Central memory CD8-positive, alpha-beta T cell (primary cell): Measurements from ENCODE around the gene MORF4L2.
"Not testable (repeated sequence)": the region's sequence is repeated elsewhere in the genome, so short reads cannot be mapped to it uniquely, and the experiment has no call there.

Source experiments
- ATAC-seq: fragments of 150-1000 bp; cut with Tn5 transposase; replicated peaks from 2 replicates; pipeline ENCODE4 v1.10.0; 2022; ENCODE audit warnings: mild to moderate bottlenecking, moderate FRiP score, moderate number of reproducible peaks; ENCODE audit not compliant: poor library complexity, severe bottlenecking; ENCODE audit errors: extremely low read depth
- DNase-seq, 2 donors: peaks; one replicate each; pipeline ENCODE4 v3.0.0; 2021; ENCODE audit warnings: low spot score in 2 of 2
- H3K27ac Mint-ChIP-seq: one replicate; pipeline ENCODE4 v1.8.0; 2022; ENCODE audit warnings: low read depth, mild to moderate bottlenecking, moderate library complexity, mixed read lengths
- H3K27me3 Mint-ChIP-seq: one replicate; pipeline ENCODE4 v1.8.0; 2022; ENCODE audit warnings: mixed read lengths
- H3K36me3 Mint-ChIP-seq: one replicate; pipeline ENCODE4 v1.8.0; 2022; ENCODE audit warnings: mild to moderate bottlenecking, moderate library complexity, mixed read lengths; ENCODE audit not compliant: insufficient read depth
- H3K4me1 Mint-ChIP-seq: one replicate; pipeline ENCODE4 v1.8.0; 2022; ENCODE audit warnings: mixed read lengths
- H3K4me3 Mint-ChIP-seq: one replicate; pipeline ENCODE4 v1.8.0; 2022; ENCODE audit warnings: mild to moderate bottlenecking, moderate library complexity, mixed read lengths
- H3K9me3 Mint-ChIP-seq: one replicate; pipeline ENCODE4 v1.8.0; 2022; ENCODE audit warnings: mixed read lengths

MORF4L2 gene

DNA sequence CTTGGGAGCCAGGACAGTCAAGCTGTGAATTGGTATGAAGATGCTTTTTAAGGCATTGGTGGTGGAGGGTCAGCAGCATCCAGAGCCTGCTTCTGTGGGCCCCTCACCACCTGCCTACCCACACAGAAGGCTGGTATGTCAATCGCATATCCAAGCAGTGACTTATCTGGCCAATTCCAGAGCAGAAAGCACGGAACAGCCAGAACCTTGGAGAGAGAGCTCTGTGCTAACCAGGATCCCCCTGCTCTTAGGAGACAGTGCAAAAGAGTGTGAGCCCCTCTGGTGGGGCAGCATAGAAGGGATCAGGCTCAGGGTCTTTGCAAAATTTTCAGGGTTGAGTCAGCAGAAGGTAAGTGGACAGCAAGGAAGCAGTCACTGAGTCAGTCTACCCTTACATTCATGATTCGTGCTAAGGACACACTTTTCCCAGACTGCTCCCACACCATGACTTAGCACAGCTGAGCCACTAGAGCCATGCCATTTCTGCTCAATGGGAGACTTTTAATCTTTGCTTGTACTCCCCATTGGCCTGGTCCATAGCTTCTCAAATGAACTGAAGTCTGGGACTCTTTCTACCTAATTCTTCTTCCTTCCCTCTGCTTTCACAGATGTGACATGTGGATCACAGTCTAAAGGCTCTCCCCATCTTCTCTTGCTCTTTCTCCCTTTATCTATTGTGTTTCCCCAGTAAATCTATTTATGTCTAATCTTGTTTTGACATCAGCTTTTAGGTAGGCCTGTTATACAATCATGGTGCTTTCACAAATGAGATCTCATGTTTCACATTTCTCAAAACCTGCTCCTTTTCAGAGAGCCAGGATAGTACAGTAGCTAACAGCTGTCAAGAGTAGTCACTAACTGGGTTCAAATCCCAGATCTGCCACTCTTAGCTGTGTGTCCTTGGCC is 20.0 kb downstream of the MORF4L2 start:
- H3K27ac Mint-ChIP-seq = no peak overlapping the region
- H3K36me3 Mint-ChIP-seq = no peaks in the 10 kb centered on the region
- no peak for DNase-seq
- peaks cover 24% of the 10 kb centered on the region for H3K27me3 Mint-ChIP-seq
- no peaks in the 10 kb centered on the region for H3K4me1 Mint-ChIP-seq
- no peak overlapping the region for H3K4me3 Mint-ChIP-seq
- no peak for ATAC-seq
- no peaks in the 10 kb centered on the region for H3K9me3 Mint-ChIP-seq

DNA sequence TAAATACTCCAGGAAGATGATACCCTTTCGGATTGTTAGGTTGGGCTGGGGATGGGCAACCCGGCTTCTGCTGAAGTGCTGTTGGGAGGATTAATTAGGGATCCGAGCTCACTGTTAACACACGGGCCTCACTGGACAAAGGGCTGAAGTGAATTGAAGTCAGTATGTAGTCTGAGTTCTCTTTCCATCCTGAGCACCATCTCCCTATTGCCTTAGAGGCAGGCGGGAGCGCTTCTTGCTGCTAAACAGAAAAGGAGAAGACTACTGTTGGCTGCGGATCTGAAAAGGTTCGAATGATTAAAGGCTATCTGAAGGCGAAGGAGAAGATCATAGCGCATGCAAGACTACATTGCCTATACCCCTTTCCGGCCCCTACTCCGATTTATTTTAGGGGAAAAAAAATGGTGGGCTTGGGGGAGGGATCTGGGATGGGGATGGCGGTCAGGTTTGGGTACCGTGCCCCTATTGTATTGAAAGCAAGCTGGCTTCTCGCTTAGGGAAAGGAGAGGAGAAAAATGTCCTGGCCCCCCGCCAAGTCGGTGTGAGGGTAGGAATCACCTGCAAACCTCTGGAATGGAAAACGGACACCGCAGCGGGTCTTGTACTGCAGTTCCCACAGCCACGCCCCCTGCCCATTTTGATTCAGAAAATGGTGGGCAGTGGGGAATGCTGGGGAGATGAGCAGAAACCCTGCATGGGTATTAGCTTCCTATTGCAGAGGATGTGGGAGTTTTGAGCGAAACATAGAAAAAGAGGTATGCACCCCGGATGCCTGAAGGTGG is 22.3 kb downstream of the MORF4L2 start:
- H3K9me3 Mint-ChIP-seq = no peaks in the 10 kb centered on the region
- H3K4me1 Mint-ChIP-seq = no peaks in the 10 kb centered on the region
- H3K36me3 Mint-ChIP-seq = no peaks in the 10 kb centered on the region
- no peak for DNase-seq
- no peak overlapping the region for H3K4me3 Mint-ChIP-seq
- peaks cover 34% of the 10 kb centered on the region for H3K27me3 Mint-ChIP-seq
- no peak overlapping the region for H3K27ac Mint-ChIP-seq
- no peak for ATAC-seq

DNA sequence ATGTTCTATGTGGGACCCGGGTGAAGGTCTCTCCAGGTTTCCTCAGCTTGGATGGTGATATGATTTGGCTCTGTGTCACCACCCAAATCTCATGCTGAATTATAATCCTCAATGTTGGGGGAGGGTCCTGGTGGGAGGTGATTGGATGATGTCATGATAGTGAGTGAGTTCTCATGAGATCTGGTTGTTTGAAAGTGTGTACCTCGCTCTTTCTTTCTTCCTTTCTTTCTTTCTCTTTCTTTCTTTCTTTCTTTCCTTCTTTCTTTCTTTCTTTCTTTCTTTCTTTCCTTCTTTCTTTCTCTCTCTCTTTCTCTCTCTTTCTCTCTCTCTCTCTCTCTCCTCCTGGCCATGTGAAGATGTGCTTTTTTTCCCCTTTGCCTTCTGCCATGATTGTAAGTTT is 27.0 kb downstream of the MORF4L2 start:
- not testable (repeated sequence) for H3K4me1 Mint-ChIP-seq, ATAC-seq, H3K9me3 Mint-ChIP-seq, DNase-seq, H3K4me3 Mint-ChIP-seq, H3K27ac Mint-ChIP-seq, H3K36me3 Mint-ChIP-seq
- peaks cover 32% of the 10 kb centered on the region for H3K27me3 Mint-ChIP-seq

DNA sequence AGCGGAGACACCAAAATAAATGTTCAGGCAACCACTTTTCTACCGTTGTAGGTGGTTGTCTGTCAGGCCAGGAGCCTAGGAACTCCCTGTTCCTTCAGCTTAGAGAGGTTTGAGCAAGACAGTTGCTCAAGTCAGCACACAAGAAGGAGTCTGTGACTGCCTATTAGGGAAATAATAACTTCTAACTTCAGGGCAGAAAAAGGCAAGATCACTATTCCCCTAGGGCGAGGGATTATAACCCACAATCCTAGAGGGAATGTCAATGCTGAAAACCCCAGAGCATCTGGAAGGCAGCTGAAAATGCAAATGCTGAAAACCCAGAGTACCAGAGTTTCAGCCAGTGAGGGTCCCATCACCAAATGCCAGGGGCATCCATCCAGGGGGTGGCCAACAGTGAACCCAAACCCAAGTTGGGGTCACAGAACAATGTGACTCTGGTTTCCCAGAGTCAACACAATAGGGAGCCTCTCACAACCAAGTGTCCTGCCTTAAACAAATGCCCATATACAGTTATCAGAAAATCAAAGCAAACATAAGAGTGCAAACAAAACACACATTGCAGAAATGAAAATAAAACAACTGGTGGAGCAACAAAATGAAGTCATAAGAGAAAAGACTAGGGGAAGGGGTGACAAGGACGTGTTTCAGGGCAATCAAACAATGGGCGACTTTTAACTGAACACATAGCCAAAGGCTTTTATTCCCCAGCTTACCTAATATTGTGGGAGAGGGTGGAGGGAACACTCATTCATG is 27.6 kb downstream of the MORF4L2 start:
- no peaks in the 10 kb centered on the region for H3K4me1 Mint-ChIP-seq
- ATAC-seq (no peak), DNase-seq (no peak)
- peaks cover 26% of the 10 kb centered on the region for H3K27me3 Mint-ChIP-seq
- no peaks in the 10 kb centered on the region for H3K9me3 Mint-ChIP-seq
- no peak overlapping the region for H3K27ac Mint-ChIP-seq
- no peak overlapping the region for H3K4me3 Mint-ChIP-seq
- no peaks in the 10 kb centered on the region for H3K36me3 Mint-ChIP-seq

DNA sequence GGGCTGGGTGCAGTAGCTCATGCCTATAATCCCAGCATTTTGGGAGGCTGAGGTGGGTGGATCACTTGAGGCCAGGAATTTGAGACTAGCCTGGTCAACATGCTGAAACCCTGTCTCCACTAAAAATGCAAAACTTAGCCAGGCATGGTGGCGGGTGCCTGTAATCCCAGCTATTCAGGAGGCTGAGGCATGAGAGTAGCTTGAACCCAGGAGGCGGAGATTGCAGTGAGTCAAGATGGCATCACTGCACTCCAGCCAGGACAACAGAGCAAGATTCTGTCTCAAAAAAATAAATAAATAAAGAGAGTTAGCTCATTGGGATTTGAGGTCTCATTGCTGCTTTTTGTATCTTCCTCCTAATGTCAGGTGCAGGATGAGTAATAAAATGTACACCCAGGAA is 29.4 kb downstream of the MORF4L2 start:
- not testable (repeated sequence) for H3K4me1 Mint-ChIP-seq, H3K9me3 Mint-ChIP-seq, H3K4me3 Mint-ChIP-seq, H3K27ac Mint-ChIP-seq, ATAC-seq, DNase-seq, H3K36me3 Mint-ChIP-seq
- peaks cover 13% of the 10 kb centered on the region for H3K27me3 Mint-ChIP-seq

DNA sequence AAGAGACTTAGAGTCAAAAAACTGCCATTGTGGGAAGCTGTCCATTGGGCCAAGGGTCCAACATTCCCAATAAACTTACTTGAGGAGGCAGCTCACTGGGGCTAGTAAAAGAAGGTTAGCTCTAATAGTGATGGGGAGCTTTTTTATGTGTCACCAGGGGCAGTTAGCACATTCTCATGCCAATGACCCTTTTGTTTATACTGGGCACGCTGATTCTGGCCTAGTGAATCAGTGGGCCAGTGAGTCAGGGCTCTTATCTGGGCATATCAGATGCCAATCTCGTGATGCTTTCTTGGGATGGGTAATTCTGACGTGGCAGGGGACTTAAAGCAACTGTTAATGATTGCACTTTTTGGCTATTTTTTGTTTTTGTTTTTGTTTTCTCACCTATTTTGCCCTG is 29.9 kb downstream of the MORF4L2 start:
- Mint-ChIP-seq H3K27ac (no peak overlapping the region), H3K27me3 (peaks cover 13% of the 10 kb centered on the region), H3K4me3 (no peak overlapping the region), H3K4me1 (no peaks in the 10 kb centered on the region), H3K9me3 (no peaks in the 10 kb centered on the region), H3K36me3 (no peaks in the 10 kb centered on the region)
- no peak for DNase-seq
- ATAC-seq = no peak

DNA sequence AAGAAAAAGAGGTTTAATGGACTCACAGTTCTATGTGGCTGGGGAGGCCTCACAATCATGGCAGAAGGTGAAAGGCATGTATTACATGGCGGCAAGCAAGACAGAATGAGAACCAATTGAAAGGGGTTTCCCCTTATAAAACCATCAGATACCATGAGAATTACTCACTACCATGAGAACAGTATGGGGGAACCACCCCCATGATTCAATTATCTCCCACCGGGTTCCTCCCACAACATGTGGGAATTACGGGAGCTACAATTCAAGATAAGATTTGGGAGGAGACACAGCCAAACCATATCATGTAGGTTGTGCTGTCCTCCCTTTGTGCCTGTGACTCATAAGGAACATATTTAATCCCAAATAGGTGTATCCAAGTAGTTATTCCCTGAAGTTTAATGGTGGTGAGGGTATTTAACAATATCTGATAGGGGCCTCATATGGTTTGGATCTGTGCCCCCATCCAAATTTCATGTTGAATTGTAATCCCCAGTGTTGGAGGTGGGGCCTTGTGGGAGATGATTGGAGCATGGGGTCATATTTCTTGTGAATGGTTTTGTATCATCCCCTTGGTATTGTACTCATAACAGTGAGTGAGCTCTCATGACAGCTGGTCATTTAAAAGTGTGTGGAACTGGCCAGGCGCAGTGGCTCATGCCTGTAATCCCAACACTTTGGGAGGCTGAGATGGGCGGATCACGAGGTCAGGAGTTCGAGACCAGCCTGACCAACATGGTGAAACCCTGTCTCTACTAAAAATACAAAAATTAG is 31.1 kb downstream of the MORF4L2 start:
- not testable (repeated sequence) for H3K36me3 Mint-ChIP-seq, DNase-seq, H3K4me1 Mint-ChIP-seq, H3K27ac Mint-ChIP-seq, ATAC-seq, H3K4me3 Mint-ChIP-seq, H3K9me3 Mint-ChIP-seq
- H3K27me3 Mint-ChIP-seq = peaks cover 13% of the 10 kb centered on the region

DNA sequence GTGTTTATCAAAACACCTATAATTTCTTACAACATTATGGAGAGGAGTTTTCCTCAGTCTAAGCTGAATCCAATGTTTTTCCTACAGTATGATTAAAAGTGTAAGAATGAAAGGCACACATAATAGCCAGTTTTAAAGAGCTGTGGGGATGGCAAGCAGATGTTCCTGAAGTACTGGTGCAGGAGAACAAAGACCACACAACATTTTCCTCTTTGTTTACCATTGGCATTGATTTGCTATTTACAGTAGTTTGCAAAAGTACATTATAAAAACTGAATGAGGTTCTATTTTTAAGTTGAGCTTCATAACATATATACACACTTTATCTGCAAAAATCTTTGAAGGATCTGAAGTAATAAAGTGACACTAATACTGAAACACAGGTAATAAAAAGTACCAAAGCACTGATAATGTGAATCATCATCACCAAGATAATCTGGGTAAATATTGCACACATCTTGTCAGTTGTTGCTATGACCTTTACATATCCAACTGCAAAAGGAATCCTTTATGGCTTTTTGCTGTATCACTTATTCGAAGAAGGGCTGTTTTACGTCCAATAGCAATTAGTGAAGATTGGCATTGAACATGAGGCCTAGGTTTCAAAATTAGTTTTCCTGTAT is 35.2 kb downstream of the MORF4L2 start:
- Mint-ChIP-seq H3K36me3 (no peaks in the 10 kb centered on the region), H3K4me3 (no peak overlapping the region), H3K27me3 (no peaks in the 10 kb centered on the region), H3K4me1 (no peaks in the 10 kb centered on the region), H3K9me3 (no peaks in the 10 kb centered on the region), H3K27ac (no peak overlapping the region)
- no peak for ATAC-seq
- no peak for DNase-seq

DNA sequence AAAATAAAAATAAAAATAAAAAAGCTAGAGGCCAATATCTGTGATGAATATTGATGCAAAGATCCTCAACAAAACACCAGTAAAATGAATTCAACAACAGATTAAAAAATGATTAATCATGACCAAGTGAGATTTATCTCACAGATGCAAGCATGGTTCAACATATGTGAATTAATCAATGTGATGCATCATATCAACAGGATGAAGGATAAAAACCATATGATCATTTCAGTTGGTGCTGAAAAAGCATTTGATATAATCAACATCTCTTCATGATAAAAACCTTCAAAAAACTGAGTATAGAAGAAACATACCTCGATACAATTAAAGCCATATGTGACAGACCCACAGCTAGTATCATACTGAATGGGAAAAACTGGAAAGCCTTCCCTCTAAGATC is 38.9 kb downstream of the MORF4L2 start:
- Mint-ChIP-seq H3K27me3 (peaks cover 16% of the 10 kb centered on the region), H3K4me1 (no peaks in the 10 kb centered on the region), H3K36me3 (no peaks in the 10 kb centered on the region), H3K9me3 (no peaks in the 10 kb centered on the region), H3K4me3 (no peak overlapping the region), H3K27ac (no peak overlapping the region)
- no peak for DNase-seq
- no peak for ATAC-seq

DNA sequence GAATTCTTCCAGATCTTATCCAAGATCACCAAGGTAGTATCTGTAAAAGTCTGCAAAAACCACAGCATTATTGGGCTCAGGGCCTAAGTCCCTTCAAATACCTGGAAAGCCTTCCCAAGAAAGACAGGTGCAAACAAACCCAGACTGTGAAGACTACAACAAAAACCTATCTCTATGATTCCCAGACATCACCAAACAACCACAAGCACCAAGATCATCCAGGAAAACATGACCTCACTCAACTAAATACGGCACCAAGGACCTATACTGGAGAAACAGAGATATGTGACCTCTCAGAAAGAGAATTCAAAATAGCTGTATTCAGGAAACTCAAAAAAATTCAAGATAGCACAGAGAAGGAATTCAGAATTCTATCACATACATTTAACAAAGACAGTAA is 42.4 kb downstream of the MORF4L2 start:
- DNase-seq (no peak), ATAC-seq (no peak)
- H3K9me3 Mint-ChIP-seq = no peaks in the 10 kb centered on the region
- peaks cover 16% of the 10 kb centered on the region for H3K27me3 Mint-ChIP-seq
- H3K36me3 Mint-ChIP-seq = no peaks in the 10 kb centered on the region
- H3K4me1 Mint-ChIP-seq = no peaks in the 10 kb centered on the region
- H3K27ac Mint-ChIP-seq = no peak overlapping the region
- H3K4me3 Mint-ChIP-seq = no peak overlapping the region

DNA sequence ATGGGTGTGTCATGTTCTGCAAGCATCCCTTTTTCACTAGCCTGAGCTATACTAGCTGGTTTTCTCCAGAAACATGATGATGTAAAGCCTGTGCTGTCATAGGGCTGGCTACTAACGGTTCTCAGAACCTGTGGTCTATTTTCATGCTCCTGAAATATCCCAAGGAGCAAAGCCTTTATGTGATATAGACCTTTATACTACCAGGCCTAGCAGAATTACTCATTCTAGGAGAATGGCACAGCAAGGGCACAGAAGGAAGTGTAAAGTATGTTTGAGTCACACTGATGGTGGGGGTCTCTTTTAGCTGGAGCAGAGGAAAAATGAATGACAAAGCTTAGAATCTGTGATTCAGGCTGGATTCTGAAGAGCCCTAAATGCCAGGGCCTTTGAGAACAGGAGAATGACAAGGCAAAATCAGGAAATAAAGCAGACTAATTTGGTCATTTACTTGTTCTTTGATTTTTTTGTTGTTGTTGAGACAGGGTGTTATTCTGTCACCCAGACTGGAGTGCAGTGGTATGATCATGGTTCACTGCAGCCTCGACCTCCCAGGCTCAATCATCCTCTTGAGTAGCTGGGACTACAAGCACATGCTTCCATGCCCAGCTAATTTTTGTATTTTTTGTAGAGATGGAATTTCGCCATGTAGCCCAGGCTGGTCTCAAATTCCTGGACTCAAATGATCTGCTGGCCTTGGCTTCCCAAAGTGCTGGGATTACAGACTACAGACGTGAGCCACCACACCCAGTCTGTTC is 45.9 kb downstream of the MORF4L2 start:
- peaks cover 16% of the 10 kb centered on the region for H3K27me3 Mint-ChIP-seq
- H3K27ac Mint-ChIP-seq = no peak overlapping the region
- no peak for ATAC-seq
- no peak overlapping the region for H3K4me3 Mint-ChIP-seq
- no peaks in the 10 kb centered on the region for H3K36me3 Mint-ChIP-seq
- no peaks in the 10 kb centered on the region for H3K4me1 Mint-ChIP-seq
- DNase-seq = no peak
- H3K9me3 Mint-ChIP-seq = no peaks in the 10 kb centered on the region
